ENCODE measurements around the gene SYT12. TPM values are rescaled to one million over a fixed set of nuclear protein-coding genes. Genes with fewer than 3 reads are reported as not detected.

The SYT12 gene
- total RNA-seq, 1 experiment from 2014 or later = 11.1 TPM

DNA sequence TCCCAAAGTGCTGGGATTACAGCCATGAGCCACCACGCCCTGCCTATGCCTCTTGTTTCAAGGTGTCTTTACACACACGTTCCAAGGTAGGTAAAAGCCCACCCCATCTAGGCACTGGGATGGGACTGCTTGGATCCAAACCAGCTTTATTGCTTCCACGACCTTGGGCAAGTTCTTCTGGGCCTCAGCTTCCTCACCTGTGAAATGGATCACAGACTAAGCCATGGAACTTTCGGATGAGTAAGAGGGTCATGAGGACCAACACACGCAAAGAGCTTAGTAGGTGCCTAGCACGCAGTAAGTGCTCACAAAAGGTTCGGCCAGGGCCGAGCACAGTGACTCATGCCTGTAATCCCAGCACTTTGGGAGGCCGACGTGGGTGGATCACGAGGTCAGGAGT lies 49.4 kb downstream of the SYT12 start:
- no peaks in the 10 kb centered on the region for H4K20me1 ChIP-seq (ENCODE audit: insufficient read depth)
- no peaks in the 10 kb centered on the region for H3K79me2 ChIP-seq (ENCODE audit: low read depth)
- no peak overlapping the region for H3K27ac ChIP-seq
- H3K4me2 ChIP-seq = no peak overlapping the region
- no peak for DNase-seq
- ChIA-PET CTCF (no interaction called here), POLR2A (ENCODE audit: unreplicated experiment) (no interaction called here)
- H3K9me2 ChIP-seq (ENCODE audit: insufficient read depth) = no peaks in the 10 kb centered on the region
- no peaks in the 10 kb centered on the region for H3K27me3 ChIP-seq (ENCODE audit: insufficient read depth, low read depth)
- BruUV-seq (replicated peaks) = no TSS peak
- intact Hi-C loops (cut with micrococcal nuclease; ENCODE audit: unreplicated experiment) = no loop called here
- no peaks in the 10 kb centered on the region for H3K9me3 ChIP-seq (ENCODE audit: insufficient read depth, low read depth)
- no peak overlapping the region for H3K4me3 ChIP-seq
- no peak overlapping the region for H2AFZ ChIP-seq
- H3K4me1 ChIP-seq (replicated peaks; ENCODE audit: insufficient read depth) = peaks cover 14% of the 10 kb centered on the region
- H3K36me3 ChIP-seq (ENCODE audit: low read depth) = peaks cover 13% of the 10 kb centered on the region; the same call in 1 of the 2 replicates
- peaks cover 25% of the 10 kb centered on the region for H3F3A ChIP-seq (ENCODE audit: insufficient read depth, low read depth)
- TF ChIP-seq CTCF (conservative IDR thresholded peaks at IDR 0.05) (no peak), EZH2 (IDR thresholded peaks at IDR 0.05; ENCODE audit: low read depth) (no peak)

DNA sequence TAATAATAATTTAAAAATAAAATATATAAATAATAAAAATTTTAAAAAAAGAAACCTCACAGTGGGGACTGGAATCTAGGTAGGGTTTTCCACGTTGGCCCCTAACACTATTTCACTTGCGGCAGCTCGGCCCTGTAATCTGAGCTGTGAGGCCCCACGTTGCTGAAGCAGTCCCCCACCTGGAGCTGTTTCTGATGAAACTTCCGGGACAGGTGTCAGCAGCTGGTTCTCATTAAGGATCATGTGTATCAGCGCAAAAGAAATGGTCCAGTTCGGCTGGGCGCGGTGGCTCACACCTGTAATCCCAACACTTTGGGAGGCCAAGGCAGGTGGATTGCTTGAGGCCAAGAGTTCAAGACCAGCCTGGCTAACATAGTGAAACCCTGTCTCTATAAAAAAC lies 51.0 kb downstream of the SYT12 start:
- H3K9me2 ChIP-seq (ENCODE audit: insufficient read depth) = no peaks in the 10 kb centered on the region
- ChIA-PET CTCF (no interaction called here), POLR2A (ENCODE audit: unreplicated experiment) (no interaction called here)
- H3F3A ChIP-seq (ENCODE audit: insufficient read depth, low read depth) = peaks cover 35% of the 10 kb centered on the region
- H3K4me2 ChIP-seq = no peak overlapping the region
- H3K4me3 ChIP-seq = no peak overlapping the region
- peaks cover 13% of the 10 kb centered on the region; the same call in 1 of the 2 replicates for H3K36me3 ChIP-seq (ENCODE audit: low read depth)
- no peaks in the 10 kb centered on the region for H4K20me1 ChIP-seq (ENCODE audit: insufficient read depth)
- H3K27ac ChIP-seq = no peak overlapping the region
- TF ChIP-seq EZH2 (IDR thresholded peaks at IDR 0.05; ENCODE audit: low read depth) (no peak), CTCF (conservative IDR thresholded peaks at IDR 0.05) (no peak)
- H2AFZ ChIP-seq = no peak overlapping the region
- no TSS peak for BruUV-seq (replicated peaks)
- intact Hi-C loops (cut with micrococcal nuclease; ENCODE audit: unreplicated experiment) = no loop called here
- H3K79me2 ChIP-seq (ENCODE audit: low read depth) = no peaks in the 10 kb centered on the region
- H3K27me3 ChIP-seq (ENCODE audit: insufficient read depth, low read depth) = no peaks in the 10 kb centered on the region
- no peak for DNase-seq
- H3K4me1 ChIP-seq (replicated peaks; ENCODE audit: insufficient read depth) = peaks cover 30% of the 10 kb centered on the region
- H3K9me3 ChIP-seq (ENCODE audit: insufficient read depth, low read depth) = no peaks in the 10 kb centered on the region

DNA sequence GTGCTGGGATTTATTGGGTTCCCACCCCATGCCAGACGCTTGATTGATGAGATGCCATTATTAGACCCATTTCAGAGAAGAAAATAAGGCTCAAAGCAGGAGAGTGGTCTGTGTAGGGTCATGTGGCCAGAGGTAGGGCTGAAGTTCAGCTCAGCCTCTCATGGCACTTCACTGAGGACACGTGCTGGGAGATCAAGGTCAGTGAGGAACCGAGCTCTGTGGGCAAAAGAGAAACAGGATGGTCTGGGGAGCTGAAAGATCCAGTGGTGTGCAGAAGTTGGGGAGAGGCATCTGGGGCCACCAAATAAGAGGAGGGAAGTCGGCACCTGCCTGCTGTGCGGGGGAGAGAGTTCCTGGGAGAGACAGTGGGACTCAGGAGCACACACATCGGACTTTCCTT lies 53.3 kb downstream of the SYT12 start:
- intact Hi-C loops (cut with micrococcal nuclease; ENCODE audit: unreplicated experiment) = no loop called here
- H3K79me2 ChIP-seq (ENCODE audit: low read depth) = no peaks in the 10 kb centered on the region; the same call in 1 of the 2 replicates
- H3K27ac ChIP-seq = no peak overlapping the region
- no peak for DNase-seq
- no TSS peak for BruUV-seq (replicated peaks)
- no peak overlapping the region for H2AFZ ChIP-seq
- peaks cover 47% of the 10 kb centered on the region for H3F3A ChIP-seq (ENCODE audit: insufficient read depth, low read depth)
- no peak overlapping the region for H3K4me2 ChIP-seq
- ChIA-PET CTCF (interaction anchor here (0.7 kb wide), 1 partner anchor 20 kb away, joined by 4 read pairs; no protein-coding TSS in a partner anchor), POLR2A (ENCODE audit: unreplicated experiment) (interaction anchor here (0.6 to 0.7 kb wide), 2 partner anchors 14 to 356 kb away, joined by 3 to 5 read pairs; no protein-coding TSS in a partner anchor)
- H3K27me3 ChIP-seq (ENCODE audit: insufficient read depth, low read depth) = no peaks in the 10 kb centered on the region
- peaks cover 47% of the 10 kb centered on the region for H3K4me1 ChIP-seq (replicated peaks; ENCODE audit: insufficient read depth)
- TF ChIP-seq EZH2 (IDR thresholded peaks at IDR 0.05; ENCODE audit: low read depth) (no peak), CTCF (conservative IDR thresholded peaks at IDR 0.05) (no peak)
- no peaks in the 10 kb centered on the region for H3K9me2 ChIP-seq (ENCODE audit: insufficient read depth)
- no peak overlapping the region for H3K4me3 ChIP-seq
- H3K9me3 ChIP-seq (ENCODE audit: insufficient read depth, low read depth) = no peaks in the 10 kb centered on the region
- H4K20me1 ChIP-seq (ENCODE audit: insufficient read depth) = no peaks in the 10 kb centered on the region
- H3K36me3 ChIP-seq (ENCODE audit: low read depth) = peaks cover 13% of the 10 kb centered on the region; the same call in 1 of the 2 replicates
